Right renal pelvis (tissue), 4 donors: Measurements from ENCODE around the gene IFI30. TPM values are rescaled to one million over a fixed set of nuclear protein-coding genes. Genes with fewer than 3 reads are reported as not detected.
A peak's percentile ranks its signal among the peaks of the same experiment; 100 is the strongest.

Source experiments
- DNase-seq, 4 donors: peaks; one replicate each; pipeline ENCODE4 v3.0.0-alpha.2; 2013; ENCODE audit warnings: low read depth in 4 of 4, low spot score in 3 of 4, missing footprints in 1 of 4
- polyA plus RNA-seq, 4 donors: library from polyadenylated mRNA; unstranded; fragments of 120-200 nt; gene quantifications; one replicate each; pipeline ENCODE4 v1.2.1, GENCODE V29; 2013; ENCODE audit not compliant: insufficient read length in 4 of 4

The IFI30 gene
- 10 to 100 TPM; 14.7 to 21.6 (median 16.5) TPM for polyA plus RNA-seq

GRCh38 chr19:18173572-18174288 is at the start of gene IFI30:
Gene IFI30, plus strand, starts transcription at chr19:18173813. Its CDS starts 29 bp downstream, at chr19:18173842.
- peak in 2 of 4 donors; percentile 47 to 68 for DNase-seq

- no peak for DNase-seq
These were observed 49.8 kb upstream of the IFI30 start for GRCh38 chr19:18123819-18124218.

- no peak for DNase-seq
These were observed 47.5 kb upstream of the IFI30 start for GRCh38 chr19:18126097-18126496.

- no peak for DNase-seq
These were observed 45.6 kb upstream of the IFI30 start for GRCh38 chr19:18128044-18128443.

- DNase-seq = no peak
These were observed 44.8 kb upstream of the IFI30 start for GRCh38 chr19:18128805-18129204.

- no peak for DNase-seq
These were observed 42.9 kb upstream of the IFI30 start for GRCh38 chr19:18130523-18131242.

GRCh38 chr19:18131841-18132596 is 41.6 kb upstream of the IFI30 start:
- no peak for DNase-seq

- DNase-seq = peak in 1 of 4 donors; percentile 43
These were observed 37.7 kb upstream of the IFI30 start for GRCh38 chr19:18135712-18136584.

GRCh38 chr19:18137242-18137641 is 36.4 kb upstream of the IFI30 start:
- no peak for DNase-seq

GRCh38 chr19:18137657-18138339 is 35.8 kb upstream of the IFI30 start:
- no peak for DNase-seq

GRCh38 chr19:18140473-18140872 is 33.1 kb upstream of the IFI30 start:
- DNase-seq = no peak

- no peak for DNase-seq
These were observed 32.6 kb upstream of the IFI30 start for GRCh38 chr19:18141031-18141430.

- no peak for DNase-seq
These were observed 29.7 kb upstream of the IFI30 start for GRCh38 chr19:18143902-18144301.

GRCh38 chr19:18144361-18144760 is 29.3 kb upstream of the IFI30 start:
- DNase-seq = no peak

- no peak for DNase-seq
These were observed 28.7 kb upstream of the IFI30 start for GRCh38 chr19:18144906-18145305.

- no peak for DNase-seq
These were observed 28.1 kb upstream of the IFI30 start for GRCh38 chr19:18145391-18145999.

- no peak for DNase-seq
These were observed 26.2 kb upstream of the IFI30 start for GRCh38 chr19:18147396-18147795.

GRCh38 chr19:18149596-18149975 is 24.0 kb upstream of the IFI30 start:
- DNase-seq = no peak
